ENCODE data around the gene AJAP1.

Gene AJAP1

GRCh38 chr1:4697801-4698200, 43.4 kb downstream of the AJAP1 start:
- Histone ChIP-seq H3K9ac (ENCODE audit: low read length) (no peak overlapping the region), H3K36me3 (replicated peaks; ENCODE audit: insufficient read depth, low read length) (no peaks in the 10 kb centered on the region), H3K4me1 (ENCODE audit: low read length) (no peaks in the 10 kb centered on the region), H3F3A (ENCODE audit: insufficient read depth, low read length) (no peaks in the 10 kb centered on the region), H3K9me2 (replicated peaks; ENCODE audit: insufficient read depth, low read length) (no peaks in the 10 kb centered on the region), H3K27ac (ENCODE audit: low read length) (no peak overlapping the region), H2AFZ (ENCODE audit: low read length) (no peak overlapping the region), H3K4me3 (ENCODE audit: low read length) (no peak overlapping the region), H3K79me2 (ENCODE audit: low read length) (no peaks in the 10 kb centered on the region), H4K20me1 (ENCODE audit: insufficient read depth, low read length) (no peaks in the 10 kb centered on the region), H3K27me3 (replicated peaks; ENCODE audit: insufficient read depth, low read length) (peaks cover 70% of the 10 kb centered on the region), H3K4me2 (ENCODE audit: low read depth, low read length) (no peak overlapping the region), H3K9me3 (replicated peaks; ENCODE audit: insufficient read depth, low read length) (no peaks in the 10 kb centered on the region)
- TF ChIP-seq EZH2 (optimal IDR thresholded peaks at IDR 0.05; ENCODE audit: low read depth, low read length): no peak
- no peak for TF ChIP-seq EZH2phosphoT487 (IDR thresholded peaks at IDR 0.05; ENCODE audit: low read length)
- no peak for TF ChIP-seq CTCF (IDR thresholded peaks at IDR 0.05; ENCODE audit: low read length)
- no peak for DNase-seq

GRCh38 chr1:4698911-4699310, 44.5 kb downstream of the AJAP1 start:
- Histone ChIP-seq H3K27me3 (replicated peaks; ENCODE audit: insufficient read depth, low read length) (peaks cover 78% of the 10 kb centered on the region), H3F3A (ENCODE audit: insufficient read depth, low read length) (no peaks in the 10 kb centered on the region), H3K79me2 (ENCODE audit: low read length) (no peaks in the 10 kb centered on the region), H3K4me2 (ENCODE audit: low read depth, low read length) (no peak overlapping the region), H3K27ac (ENCODE audit: low read length) (no peak overlapping the region), H3K4me1 (ENCODE audit: low read length) (no peaks in the 10 kb centered on the region), H2AFZ (ENCODE audit: low read length) (no peak overlapping the region), H3K9ac (ENCODE audit: low read length) (no peak overlapping the region), H3K9me2 (replicated peaks; ENCODE audit: insufficient read depth, low read length) (no peaks in the 10 kb centered on the region), H3K36me3 (replicated peaks; ENCODE audit: insufficient read depth, low read length) (no peaks in the 10 kb centered on the region), H3K9me3 (replicated peaks; ENCODE audit: insufficient read depth, low read length) (no peaks in the 10 kb centered on the region), H4K20me1 (ENCODE audit: insufficient read depth, low read length) (no peaks in the 10 kb centered on the region), H3K4me3 (ENCODE audit: low read length) (no peak overlapping the region)
- DNase-seq: no peak
- TF ChIP-seq CTCF (IDR thresholded peaks at IDR 0.05; ENCODE audit: low read length) (no peak), EZH2phosphoT487 (IDR thresholded peaks at IDR 0.05; ENCODE audit: low read length) (no peak), EZH2 (optimal IDR thresholded peaks at IDR 0.05; ENCODE audit: low read depth, low read length) (no peak)

GRCh38 chr1:4699376-4700301, 45.2 kb downstream of the AJAP1 start:
- peaks cover 78% of the 10 kb centered on the region for H3K27me3 ChIP-seq (replicated peaks; ENCODE audit: insufficient read depth, low read length)
- TF ChIP-seq EZH2phosphoT487 (IDR thresholded peaks at IDR 0.05; ENCODE audit: low read length): no peak
- TF ChIP-seq EZH2 (optimal IDR thresholded peaks at IDR 0.05; ENCODE audit: low read depth, low read length): no peak
- no peak for TF ChIP-seq CTCF (IDR thresholded peaks at IDR 0.05; ENCODE audit: low read length)
- H3K9me3 ChIP-seq (replicated peaks; ENCODE audit: insufficient read depth, low read length): no peaks in the 10 kb centered on the region

More at GRCh38 chr1:4699376-4700301, 45.2 kb downstream of the AJAP1 start:
- Histone ChIP-seq H3K9ac (ENCODE audit: low read length) (no peak overlapping the region), H4K20me1 (ENCODE audit: insufficient read depth, low read length) (no peaks in the 10 kb centered on the region), H3K27ac (ENCODE audit: low read length) (no peak overlapping the region), H3K4me1 (ENCODE audit: low read length) (no peaks in the 10 kb centered on the region), H3K79me2 (ENCODE audit: low read length) (no peaks in the 10 kb centered on the region), H3F3A (ENCODE audit: insufficient read depth, low read length) (no peaks in the 10 kb centered on the region), H3K4me3 (ENCODE audit: low read length) (no peak overlapping the region), H2AFZ (ENCODE audit: low read length) (no peak overlapping the region), H3K4me2 (ENCODE audit: low read depth, low read length) (no peak overlapping the region), H3K9me2 (replicated peaks; ENCODE audit: insufficient read depth, low read length) (no peaks in the 10 kb centered on the region), H3K36me3 (replicated peaks; ENCODE audit: insufficient read depth, low read length) (no peaks in the 10 kb centered on the region)
- DNase-seq: no peak

All from MM.1S (cell line).